NCI-H146 (cell line): ENCODE results near the gene EIF4G1.
A peak's percentile ranks its signal among the peaks of the same experiment; 100 is the strongest.

Source experiments
- DNase-seq: peaks from one replicate; lab custom pipeline; 2025; lab: John Stamatoyannopoulos, UW

The EIF4G1 gene

DNA sequence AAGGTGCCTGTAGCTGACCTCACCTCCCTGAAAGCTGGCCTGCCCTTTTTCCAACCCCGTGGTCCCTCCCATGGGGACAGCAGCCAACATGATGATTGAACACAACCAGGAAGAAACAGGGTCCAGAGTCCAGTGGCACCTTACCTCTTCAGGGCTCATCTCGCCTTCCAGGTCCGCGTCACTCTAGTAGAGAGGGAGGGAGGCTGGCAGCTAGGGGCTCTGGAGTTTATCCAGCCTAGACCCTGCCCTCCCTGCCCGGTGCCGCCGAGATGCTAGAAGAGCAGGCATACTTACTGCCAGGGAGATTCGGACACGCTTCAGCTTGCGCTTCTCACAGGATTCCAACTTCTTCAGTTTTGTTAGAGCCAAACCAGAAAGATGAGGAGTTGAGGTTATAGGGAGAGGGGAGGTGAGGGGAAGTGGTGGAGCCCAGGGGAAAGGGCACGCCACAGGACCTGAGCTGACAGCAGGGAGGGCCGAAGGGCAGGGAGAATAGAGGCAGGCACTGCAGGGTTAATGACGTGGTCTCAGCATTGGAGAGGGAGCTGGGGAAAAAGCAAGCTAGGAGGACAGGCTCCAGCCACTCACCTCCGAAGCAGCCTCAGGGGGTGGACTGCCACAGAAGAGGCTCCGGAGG is 37.9 kb downstream of the EIF4G1 start:
- DNase-seq: no peak

DNA sequence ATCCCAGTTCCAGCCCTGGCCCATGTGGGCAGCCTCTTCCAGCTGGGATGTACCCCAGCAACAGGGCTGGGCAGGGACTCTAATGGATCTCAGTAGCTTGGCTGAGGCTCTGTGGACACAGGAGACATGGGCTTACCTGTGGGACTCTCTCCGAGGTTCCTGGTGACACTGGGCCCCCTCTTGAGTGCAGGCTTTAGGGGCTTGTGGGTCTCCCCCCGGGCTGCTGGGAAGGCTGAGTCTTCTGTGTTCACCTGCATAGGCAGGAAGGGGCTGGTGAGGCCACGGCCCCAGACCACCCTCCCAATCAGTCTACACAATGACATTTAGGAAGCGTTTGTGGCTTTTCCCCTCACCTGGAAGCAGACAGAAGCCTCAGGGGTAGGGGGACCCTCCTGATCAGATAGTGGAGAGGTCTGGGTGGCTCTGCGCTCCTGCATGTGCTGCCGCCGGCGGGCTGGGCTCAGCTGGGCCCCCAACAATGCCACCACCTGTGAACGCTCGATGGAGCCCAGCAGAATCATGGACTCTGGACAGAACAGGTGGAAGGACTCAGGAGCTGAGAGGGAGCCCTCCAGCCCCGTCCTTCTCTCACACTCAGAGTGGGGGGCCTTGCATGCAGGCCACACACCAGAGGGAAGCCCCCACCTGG is 38.6 kb downstream of the EIF4G1 start:
- DNase-seq: no peak

DNA sequence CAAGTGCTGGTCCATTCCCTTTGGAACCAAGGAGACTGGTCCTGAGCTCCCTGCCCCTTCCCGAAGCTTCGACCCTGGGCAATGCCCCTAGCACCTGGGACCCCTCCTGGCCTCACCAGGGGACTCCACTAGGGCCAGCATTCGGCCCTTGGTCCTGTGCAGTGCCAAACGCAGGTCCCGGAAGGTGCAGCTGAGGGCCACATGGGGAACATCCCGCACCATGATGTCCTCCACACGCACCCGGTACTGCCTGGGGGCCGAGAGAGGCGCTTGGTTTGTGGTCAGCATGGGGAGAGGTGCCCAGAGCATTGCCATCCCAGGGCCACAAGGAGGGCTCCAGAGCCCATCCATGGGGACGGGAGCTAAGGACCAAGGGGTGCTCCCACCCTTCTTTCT is 39.1 kb downstream of the EIF4G1 start:
- DNase-seq: no peak

DNA sequence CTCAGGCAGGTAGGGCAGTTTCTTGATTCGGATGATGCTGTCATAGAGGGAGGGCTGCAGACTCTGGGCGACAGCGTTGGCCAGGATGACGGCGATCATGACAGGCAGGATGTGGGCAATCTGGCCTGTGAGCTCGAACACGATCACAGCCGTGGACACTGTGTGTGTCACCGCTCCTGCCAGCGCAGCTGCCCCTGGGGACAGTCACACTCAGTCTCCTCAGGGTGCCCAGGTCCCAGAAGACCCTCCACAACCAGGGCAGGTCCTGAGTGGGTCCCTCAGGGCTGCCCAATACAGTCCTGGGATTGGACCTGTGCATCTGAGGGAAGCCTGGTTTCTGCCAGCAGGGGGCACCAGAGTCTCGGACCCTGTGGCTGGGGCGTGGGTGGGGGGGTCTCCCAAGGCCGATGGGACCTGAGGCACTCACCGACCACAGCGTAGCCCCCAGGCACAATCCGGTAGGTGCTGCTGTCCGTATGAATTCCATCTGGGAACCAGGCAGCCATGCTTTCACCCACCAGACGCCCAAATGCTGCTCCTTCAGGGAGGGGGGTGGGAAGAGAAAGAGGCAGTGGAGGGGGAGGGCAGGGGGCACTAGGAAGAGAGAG is 39.8 kb downstream of the EIF4G1 start:
- peak; percentile 35 for DNase-seq

DNA sequence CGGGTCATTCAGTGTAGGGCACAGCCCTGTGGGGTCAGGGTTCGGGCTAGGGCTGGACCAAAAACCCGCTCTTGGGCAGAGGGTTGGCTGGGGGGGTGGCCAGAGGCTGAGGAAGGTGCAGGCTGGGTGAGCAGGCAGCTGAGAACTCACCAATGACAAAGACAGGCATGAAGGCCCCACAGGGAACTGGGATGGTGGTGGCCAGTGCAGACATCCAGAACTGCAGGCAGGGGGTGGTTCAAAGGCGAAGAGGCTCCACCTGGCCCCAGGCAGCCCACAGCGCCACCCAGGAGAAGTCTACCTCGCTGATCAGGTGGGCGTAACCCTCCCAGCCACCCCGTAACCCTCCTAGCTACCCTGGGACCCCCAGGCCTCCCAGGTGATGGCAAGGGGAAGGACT is 40.3 kb downstream of the EIF4G1 start:
- DNase-seq: no peak

DNA sequence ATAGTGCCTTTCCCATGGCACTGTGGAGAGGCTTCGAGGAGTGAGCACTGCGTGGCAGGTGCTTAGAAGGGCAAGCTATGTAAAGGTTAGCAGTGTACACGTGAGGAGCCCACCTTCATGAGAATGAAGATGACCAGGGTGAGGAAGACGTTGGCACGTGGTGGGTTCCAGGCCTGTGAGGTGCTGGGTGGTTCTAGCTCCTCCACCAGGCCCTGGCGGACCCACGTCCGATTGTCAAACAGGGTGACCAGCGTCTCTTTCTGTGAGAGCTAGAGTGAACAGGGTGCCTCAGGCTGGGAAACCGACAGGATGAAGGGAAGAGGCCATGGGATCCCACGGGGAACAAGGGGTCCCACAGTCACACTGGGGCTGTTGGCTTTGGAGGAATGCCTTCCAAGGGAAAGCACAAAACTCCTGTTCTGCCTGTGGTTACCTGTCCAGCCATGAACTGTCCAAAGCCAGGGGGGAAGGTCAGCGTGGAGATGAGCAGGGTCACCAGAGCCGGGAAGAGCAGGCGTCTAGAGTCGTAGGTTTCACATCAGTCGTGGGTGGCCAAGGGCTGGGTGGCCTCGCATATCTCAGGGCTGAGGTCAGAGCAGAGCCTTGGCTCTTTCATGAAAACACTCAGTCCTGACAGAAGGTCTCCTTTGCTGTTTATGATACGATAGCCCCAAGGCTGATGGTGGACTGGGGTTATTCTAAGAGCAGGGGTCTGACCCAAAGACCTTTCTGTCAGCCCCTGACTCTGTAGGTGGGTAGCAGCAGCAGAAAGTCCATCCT is 41.0 kb downstream of the EIF4G1 start:
- DNase-seq: no peak

DNA sequence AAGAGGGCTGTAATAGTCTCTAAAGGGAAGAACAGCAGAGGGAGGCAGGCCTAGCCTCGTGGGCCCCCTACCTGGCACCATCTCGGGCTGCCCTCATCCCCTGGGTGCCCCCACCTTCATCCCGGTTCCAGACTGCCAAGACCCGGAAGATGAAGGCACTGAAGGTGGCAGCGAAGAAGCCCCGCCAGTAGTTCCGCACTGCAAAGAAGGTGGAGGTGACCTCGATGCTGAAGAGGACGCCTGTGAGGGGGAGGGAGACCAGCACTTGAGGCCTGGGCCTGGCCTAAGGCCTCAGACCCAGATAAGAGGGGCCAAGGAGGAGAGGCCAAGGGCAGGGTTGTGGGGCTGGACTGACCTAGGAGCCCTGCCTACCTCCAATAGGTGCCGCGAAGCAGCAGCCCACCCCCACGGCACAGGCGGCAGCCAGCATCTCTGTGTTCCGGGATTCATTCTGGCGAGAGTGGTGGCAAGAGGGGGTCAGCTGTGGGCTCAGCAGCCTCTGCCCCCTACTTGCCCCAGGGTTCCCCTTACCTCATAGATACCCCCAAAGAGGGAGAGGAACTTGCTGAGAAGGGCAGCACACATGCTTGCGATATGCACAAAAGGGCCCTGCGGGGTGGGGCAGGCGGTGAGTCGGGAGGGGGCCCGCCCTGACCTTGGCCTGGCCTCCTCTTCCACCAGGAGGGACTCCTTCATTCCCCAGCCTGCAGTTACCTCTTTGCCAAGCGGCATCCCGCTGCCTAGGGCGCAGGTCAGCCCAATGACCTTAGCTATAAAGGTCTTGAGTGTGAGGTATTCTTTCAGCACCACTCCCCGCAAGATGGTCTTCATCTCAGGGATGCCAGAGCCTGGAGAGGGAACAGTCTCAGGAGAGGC is 43.1 kb downstream of the EIF4G1 start:
- no peak for DNase-seq

DNA sequence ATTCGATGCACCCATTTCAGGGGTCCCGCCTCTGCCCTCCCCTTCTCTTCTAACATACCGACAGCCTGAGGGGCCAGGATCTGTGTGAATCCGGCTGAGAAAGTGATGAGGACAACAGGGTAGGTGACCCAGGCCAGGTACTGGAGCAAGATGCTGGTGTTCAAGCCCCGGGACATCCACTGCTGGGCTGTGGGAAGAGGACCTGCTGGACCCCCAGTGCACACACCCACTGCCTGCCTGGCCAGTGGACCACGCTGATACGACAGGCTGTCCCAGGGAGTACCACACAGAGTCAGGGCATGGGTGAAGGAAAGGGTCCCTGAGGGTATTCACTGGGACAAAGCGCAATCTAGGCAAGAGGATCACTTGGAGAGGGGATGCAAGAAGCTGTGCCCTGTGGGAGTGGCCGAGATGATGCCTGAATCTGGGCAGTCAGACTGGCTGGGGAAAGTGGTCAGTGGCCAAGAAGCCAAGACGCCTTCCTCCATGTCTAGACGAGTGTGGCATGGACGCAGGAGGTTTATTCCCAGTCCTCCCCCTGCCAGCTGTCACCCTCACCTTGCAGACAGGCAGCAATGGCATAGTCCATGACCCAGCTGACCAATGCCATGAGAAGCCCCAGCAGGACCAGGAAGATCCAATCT is 43.8 kb downstream of the EIF4G1 start:
- DNase-seq: no peak

DNA sequence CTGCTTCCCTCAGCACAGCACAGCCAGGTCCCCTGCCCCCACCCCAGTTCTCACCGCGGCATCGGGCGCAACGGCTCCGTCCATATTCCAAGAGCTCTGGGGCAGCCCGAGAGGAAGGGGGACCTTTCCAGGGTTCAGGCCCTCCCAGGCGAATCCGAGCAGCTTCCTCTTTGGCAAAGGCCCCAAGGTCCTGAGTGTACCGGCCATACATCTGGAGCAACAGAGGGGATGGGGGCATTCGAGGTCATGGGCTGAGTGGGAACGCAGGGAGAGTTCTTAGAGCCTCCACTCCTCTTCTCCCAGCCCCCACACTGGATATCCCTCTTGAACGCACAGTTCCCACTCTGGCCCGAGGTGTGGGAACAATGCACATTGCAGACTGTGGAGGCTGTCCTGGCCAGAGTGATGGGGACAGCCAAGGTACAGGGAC is 44.5 kb downstream of the EIF4G1 start:
- DNase-seq: no peak

DNA sequence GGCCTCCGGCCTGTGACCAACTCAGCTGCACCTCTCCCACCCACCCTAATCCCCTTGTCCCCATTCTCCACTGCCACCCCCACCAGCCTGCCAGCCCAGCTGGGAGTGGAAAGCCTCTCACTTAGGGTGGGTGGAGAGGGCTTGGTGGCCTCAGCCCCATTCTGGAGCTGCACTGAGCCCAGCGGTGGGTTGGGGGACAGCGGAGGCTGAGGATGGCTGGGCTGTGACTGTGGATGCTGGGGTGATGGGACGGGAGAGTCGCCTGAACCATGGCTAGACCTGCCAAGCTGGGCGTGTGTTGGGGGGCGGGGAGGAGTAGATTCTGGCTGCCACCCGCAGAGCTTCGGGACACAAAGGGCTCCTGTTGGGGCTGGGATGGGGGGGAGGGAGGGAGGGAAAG is 45.2 kb downstream of the EIF4G1 start:
- no peak for DNase-seq

DNA sequence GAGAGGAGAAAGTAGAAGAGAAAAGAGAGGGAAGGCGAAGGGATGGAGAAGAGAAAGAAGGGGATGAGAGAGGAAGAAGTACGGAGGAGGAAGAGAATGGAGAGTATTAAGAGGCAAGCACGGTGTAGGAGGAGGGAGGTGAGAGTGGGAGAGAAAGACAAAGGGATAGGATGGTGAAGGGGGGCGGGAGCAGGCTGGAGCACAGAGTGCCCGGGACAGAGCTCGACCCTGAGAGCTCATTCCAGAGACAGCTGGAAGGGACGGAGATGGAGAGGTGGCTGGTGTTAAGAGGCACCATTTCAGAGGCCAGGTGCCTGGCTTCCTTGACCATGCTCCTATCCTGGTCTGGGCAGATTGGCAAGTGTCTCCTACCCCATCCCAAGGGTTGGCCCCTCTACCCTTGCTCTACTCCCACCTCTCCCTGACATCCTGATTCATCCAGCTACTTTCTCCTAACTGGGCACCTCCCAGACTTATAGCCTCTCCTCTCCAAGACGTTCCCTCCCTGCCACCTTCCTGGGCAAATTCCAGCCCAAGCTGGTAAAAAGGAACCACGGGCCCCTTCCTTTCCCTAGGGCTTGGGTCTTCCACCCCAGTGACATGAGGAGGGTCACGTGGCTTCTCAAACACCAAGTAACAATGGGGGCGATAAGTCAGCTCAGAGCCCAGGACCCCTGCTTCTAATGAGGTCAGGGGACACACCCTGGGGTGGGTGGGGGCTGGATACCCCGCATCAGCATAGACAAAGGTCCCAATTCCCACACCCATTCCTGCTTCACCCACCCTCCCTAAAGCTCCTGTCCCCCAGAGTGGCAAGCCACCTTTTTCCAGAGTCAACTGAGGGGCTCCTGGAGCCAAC is 45.9 kb downstream of the EIF4G1 start:
- DNase-seq: no peak

DNA sequence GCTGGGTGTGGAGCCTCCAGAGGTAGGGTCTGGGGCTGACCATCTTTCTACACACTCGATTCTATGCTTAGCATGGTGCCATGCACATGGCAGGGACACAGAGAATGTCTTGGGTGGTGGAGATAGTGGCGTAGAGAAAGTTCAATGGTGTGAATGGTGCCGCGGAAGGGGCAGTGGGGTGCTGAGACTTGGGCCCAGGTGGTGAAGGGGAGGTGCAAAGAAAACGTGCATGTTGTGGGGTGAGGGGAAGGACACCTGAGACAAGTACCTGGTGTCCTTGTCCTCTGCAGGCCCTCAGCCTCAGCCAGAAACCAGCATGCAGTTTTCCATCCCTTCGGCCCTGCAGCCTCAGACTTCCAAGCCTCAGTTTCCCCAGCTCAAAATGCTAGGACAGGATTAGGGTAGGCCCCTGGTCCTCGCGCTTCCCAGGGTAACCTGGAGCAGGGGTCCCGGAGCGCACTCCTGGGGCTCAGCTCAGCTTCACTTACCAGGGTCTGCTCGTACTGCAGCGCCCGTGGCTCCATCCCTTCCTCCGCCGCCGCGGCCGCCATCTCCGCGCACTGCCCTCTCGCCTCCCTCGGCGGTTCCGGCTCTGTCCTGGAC is 46.6 kb downstream of the EIF4G1 start:
- DNase-seq: peak; percentile 43

DNA sequence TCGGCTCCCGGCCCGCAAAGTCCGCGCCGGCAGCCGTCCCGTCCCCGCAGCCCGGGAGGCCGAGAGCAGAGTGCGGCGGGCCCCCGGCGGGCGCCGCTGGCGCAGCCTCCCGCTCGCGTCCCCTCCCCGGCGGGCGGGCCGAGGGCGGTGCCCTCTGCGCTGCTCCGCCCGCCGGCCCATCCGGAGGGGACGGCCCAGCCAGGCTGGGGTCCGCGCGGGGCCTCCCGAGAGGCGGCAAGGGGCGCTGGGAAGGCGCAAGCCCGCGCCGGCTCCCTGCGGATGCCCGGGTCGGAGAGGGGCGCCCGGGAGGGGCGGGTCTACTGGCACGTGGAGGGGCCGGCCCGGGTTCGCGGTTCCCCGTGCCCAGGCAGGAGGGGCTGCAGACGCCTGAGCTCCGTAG is 47.1 kb downstream of the EIF4G1 start, which contains the start of the genes CLCN2 and POLR2H:
Gene CLCN2 (minus strand): TSS at position 74 of the 400 bp plus-strand sequence. CDS start 126 bp downstream, outside the sequence.
Gene POLR2H (plus strand): TSS at position 179 of the 400 bp plus-strand sequence. CDS start 1,783 bp downstream, outside the sequence.
- peak; percentile 90 for DNase-seq

DNA sequence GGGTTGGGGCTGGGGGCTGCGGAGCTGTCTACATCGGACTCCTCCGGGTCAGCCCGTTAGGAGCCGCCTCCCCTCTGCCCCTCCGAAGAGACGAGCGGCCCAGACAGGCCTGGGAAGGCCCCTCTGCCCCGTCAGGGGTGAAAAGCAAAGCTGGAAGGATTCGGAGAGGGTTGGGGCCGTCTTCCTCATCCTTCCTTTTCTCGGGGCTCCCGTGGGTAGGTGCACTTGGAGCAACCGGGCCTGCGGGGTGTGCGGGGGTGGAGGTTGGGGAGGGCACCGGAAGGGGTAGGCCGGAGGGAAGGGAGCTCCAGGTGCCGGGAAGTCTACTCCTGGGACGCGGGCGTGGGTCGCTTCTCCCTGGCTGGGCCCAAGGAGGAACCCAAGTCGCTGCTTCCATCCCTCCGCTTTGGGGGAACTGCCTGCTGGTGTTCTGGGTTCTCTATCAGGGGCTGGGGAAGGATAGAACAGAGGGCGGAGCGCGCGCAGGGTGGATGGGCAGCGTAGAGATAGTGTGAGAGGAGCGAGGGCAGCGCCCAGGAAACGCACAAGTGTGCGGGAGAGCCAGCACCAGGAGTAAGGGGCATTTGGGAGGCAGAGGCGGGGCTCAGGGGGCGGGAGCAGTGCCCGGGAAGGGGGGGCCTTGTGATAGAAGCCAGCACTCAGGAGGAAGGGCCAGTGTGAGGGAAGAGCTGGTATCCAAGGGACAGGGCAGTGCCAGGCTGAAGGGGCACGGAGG is 47.7 kb downstream of the EIF4G1 start:
- peak; percentile 92 for DNase-seq

DNA sequence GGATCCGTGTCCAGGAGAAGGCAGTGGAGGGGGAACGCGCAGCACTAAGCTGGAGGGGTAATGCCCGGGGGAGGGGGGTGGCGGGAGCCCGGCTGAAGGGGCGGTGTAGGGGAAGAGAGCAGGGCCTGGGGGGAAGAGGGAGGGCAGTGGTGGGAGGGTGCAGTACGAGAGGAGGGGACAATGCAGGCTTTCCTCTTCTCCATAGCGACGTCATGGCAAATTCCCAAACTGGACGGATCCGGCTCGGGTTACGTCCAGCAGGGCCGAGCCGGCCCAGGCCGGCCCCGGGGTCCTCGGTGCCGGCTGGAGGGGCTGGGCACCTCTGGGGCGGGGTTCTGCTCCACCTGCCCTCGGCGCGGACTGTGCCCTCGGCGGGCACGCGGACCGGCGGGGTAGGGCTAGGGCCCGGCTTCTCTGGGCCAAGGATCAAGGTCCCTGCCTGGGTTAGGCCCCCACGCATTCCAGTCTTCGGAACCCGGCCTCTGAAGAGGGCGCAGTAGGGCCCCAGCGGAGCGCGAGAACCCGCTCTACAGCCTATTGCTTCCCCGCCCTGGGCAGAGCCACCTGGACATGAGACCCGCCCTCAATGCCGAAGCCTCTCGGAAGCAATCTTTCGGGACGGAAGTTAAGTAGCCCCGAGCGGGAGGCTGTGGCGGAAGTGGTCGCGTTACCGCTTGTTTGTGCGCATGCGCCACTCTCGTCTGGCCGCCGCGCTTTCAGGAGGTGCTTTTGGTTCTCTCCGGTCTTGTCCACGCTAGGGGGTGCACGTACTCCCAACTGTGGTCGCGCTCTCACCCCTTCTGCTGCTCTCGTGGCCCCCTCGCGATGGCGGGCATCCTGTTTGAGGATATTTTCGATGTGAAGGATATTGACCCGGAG is 48.5 kb downstream of the EIF4G1 start:
- DNase-seq: peak; percentile 100

DNA sequence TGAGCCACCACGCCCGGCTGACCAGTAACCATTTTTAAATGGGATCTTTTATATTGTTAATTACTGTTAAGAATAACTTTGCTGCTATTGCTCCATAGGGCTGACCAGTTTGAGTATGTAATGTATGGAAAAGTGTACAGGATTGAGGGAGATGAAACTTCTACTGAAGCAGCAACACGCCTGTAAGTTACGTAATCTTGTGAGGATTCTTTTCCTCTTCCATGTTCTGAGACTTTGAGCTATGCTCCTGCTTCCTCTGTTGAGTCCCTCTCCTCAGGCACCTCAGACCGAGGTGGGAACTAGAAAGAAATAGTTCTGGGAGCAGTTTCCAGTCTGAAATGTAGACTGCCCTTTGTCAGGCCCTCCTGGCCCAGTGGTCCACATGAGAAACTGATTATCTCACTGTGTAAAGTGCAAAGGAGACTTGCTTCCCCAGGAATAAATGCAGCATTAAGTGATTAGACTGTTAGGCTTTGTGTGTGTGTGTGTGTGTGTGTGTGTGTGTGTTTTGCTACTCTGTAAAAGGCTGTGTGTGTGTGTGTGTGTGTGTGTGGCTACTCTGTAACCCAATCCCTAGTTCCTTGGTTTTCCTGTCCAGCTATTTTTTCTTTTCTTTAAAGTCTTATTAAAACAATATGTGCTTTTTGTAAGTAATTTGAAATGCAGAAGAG is 52.3 kb downstream of the EIF4G1 start:
- DNase-seq: no peak

DNA sequence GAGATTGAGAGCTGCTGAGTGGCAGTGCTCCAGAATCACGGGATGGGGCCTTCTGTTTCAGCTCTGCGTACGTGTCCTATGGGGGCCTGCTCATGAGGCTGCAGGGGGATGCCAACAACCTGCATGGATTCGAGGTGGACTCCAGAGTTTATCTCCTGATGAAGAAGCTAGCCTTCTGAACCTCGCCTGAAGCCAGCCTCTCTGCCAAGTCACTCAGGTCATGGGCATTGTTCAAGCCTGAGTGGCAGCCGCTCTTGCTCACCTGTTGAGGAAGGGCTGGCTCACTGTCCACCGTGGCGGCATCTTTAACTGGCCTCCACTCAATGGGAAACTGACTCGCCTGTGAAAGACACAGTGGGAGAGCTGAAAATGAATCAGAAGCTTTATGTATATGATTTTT is 53.7 kb downstream of the EIF4G1 start:
- DNase-seq: no peak
